ENCODE measurements around the gene EIF4E.
"Not testable (repeated sequence)": the region's sequence is repeated elsewhere in the genome, so short reads cannot be mapped to it uniquely, and the experiment has no call there.

Gene EIF4E

GRCh38 chr4:98928505-98929340, at the start of gene EIF4E:
EIF4E (minus strand) TSS chr4:98929133; CDS start chr4:98929112, 21 bp downstream.
- peak; percentile 94 for DNase-seq

- no peak for DNase-seq
These were observed 48.6 kb upstream of the EIF4E start for GRCh38 chr4:98977557-98977956.

GRCh38 chr4:98976716-98977115, 47.8 kb upstream of the EIF4E start:
- DNase-seq = no peak

GRCh38 chr4:98969878-98970785, 41.2 kb upstream of the EIF4E start:
- no peak for DNase-seq

GRCh38 chr4:98967786-98968329, 38.9 kb upstream of the EIF4E start:
- DNase-seq = no peak

- DNase-seq = no peak
These were observed 38.0 kb upstream of the EIF4E start for GRCh38 chr4:98966926-98967325.

- no peak for DNase-seq
These were observed 34.9 kb upstream of the EIF4E start for GRCh38 chr4:98963538-98964433.

GRCh38 chr4:98961770-98962169, 32.8 kb upstream of the EIF4E start:
- no peak for DNase-seq

- no peak for DNase-seq
These were observed 30.5 kb upstream of the EIF4E start for GRCh38 chr4:98959411-98959810.

GRCh38 chr4:98958065-98958464, 29.1 kb upstream of the EIF4E start:
- no peak for DNase-seq

GRCh38 chr4:98955229-98955628, 26.3 kb upstream of the EIF4E start:
- DNase-seq = no peak

- DNase-seq = no peak
These were observed 22.8 kb upstream of the EIF4E start for GRCh38 chr4:98951710-98952109.

GRCh38 chr4:98950925-98951324, 22.0 kb upstream of the EIF4E start:
- DNase-seq = no peak

GRCh38 chr4:98946359-98946758, 17.4 kb upstream of the EIF4E start:
- DNase-seq = no peak

- no peak for DNase-seq
These were observed 16.4 kb upstream of the EIF4E start for GRCh38 chr4:98945297-98945850.

- no peak for DNase-seq
These were observed 11.0 kb upstream of the EIF4E start for GRCh38 chr4:98939892-98940298.

- no peak for DNase-seq
These were observed 10.5 kb upstream of the EIF4E start for GRCh38 chr4:98939438-98939837.

GRCh38 chr4:98937986-98938720, 9.2 kb upstream of the EIF4E start:
- no peak for DNase-seq

GRCh38 chr4:98935633-98936032, 6.7 kb upstream of the EIF4E start:
- no peak for DNase-seq

GRCh38 chr4:98934851-98935250, 5.9 kb upstream of the EIF4E start:
- DNase-seq = not testable (repeated sequence)

GRCh38 chr4:98932539-98932938, 3.6 kb upstream of the EIF4E start:
- DNase-seq = no peak

All from activated effector memory CD4-positive, alpha-beta T cell treated with Interleukin-2 at 50 U/mL for 16 hours (primary cell).